ENCODE data around the gene GUCY1A2. TPM values are rescaled to one million over a fixed set of nuclear protein-coding genes. Genes with fewer than 3 reads are reported as not detected.

The GUCY1A2 gene
- total RNA-seq, 1 donor from 2014 or later: 1.4 TPM

GRCh38 chr11:106998916-106999188, 19.4 kb downstream of the GUCY1A2 start:
- no peak for DNase-seq (ENCODE audit: extremely low read depth, low read depth, low spot score)

DNA sequence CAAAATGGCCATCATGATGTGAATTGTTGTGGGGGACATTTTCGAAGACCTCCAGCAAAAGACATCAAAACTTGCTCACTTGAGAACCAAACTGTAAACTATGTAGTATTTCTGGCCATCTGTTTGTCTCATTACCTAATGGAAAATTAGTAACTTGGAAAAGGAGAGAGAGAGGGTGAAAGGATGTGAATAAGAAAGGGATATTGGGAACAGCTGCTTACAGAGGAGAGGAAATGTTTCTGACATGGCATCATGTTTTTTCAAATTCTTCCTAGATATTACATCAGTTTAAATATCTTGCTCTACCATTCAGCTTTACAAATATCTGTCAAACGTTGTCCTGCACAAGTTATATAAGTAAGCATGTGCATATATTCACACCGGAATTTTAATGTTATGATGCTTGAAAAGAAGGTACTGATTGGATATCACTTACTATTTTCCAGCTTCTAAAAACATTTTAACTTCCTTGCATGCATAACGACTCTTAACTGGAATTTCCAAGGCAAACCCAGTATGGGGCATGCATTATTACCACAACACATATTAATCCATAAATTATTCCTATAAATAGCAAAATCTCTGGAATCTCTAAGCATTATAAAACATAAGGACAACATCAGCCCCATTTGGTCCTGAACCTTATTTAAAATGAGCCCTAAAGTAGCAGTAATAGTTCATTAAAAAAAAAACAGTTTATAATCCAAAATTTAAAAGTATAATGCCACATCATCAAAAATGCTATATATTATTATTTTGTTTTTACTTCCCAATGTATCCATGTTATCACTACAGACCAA, 20.0 kb downstream of the GUCY1A2 start:
- DNase-seq (ENCODE audit: extremely low read depth, low read depth, low spot score): no peak

- no peak for DNase-seq (ENCODE audit: extremely low read depth, low read depth, low spot score)
Measured at GRCh38 chr11:106997227-106997626, 21.0 kb downstream of the GUCY1A2 start.

- no peak for DNase-seq (ENCODE audit: extremely low read depth, low read depth, low spot score)
Measured at GRCh38 chr11:106996691-106997090, 21.6 kb downstream of the GUCY1A2 start.

DNA sequence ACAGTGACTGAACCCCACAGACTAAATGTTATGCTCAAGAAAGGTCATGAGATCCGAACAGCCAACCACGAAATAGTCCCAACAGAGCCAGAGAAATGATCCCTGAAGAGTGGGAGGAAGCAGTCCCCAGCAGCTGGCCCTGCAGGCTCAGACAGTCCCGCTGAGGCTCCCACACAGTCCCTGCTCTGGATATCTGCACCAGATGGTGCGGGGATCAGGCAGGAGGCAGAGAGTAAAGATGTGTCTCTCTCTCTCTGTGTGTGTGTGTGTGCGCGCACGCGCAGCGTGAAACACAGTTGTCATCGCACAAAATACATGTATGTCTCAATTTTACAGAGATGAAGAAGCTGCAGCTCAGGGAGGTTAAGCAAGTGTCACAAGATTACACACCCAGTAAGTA, 27.9 kb downstream of the GUCY1A2 start:
- no peak for DNase-seq (ENCODE audit: extremely low read depth, low read depth, low spot score)

GRCh38 chr11:106989078-106989455, 29.2 kb downstream of the GUCY1A2 start:
- DNase-seq (ENCODE audit: extremely low read depth, low read depth, low spot score): no peak

DNA sequence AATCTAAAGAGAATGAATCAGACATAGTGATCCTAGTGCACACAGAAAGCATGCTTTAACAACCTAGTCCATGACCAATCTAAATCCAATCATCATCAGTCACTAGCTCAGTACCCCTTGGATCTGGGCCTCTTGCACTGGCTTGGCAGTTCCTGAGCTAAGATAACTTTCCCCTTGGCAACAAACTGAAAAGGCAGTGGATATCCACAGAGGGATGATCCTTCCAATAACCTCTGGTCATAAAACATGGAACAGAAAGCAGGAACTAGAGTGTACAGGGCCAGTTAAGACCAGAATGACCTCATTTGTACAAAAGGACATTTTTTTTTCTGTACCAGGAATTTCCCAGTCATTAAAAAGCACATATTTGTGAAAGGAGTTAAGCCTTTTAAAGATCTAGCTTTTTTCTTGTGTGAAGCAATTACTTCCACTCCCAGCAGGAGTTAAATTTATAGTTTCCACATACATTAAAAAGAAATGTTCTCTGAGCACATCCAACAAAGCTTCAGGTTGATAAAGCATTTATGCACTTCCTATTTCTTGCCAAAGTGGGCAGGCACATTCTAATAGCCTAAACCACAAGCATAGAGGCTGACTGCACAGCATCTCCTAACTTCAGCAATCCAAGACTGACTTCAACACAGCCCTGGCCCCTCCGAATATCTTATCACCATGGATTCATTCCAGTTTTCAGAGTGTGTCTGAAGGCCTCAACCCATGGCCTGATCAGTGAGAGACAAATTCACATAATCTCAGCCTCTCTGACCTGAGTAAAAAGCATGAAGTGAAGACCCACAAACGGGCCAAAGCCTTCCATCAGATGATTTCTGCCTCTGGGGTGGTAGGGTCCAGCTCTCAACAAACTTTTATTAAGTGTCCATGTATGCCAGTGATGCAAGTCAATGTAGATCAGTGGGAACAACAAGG, 29.9 kb downstream of the GUCY1A2 start:
- DNase-seq (ENCODE audit: extremely low read depth, low read depth, low spot score): no peak

- DNase-seq (ENCODE audit: extremely low read depth, low read depth, low spot score): no peak
Measured at GRCh38 chr11:106986673-106987072, 31.6 kb downstream of the GUCY1A2 start.

- DNase-seq (ENCODE audit: extremely low read depth, low read depth, low spot score): no peak
Measured at GRCh38 chr11:106986261-106986660, 32.0 kb downstream of the GUCY1A2 start.

GRCh38 chr11:106983991-106984390, 34.3 kb downstream of the GUCY1A2 start:
- no peak for DNase-seq (ENCODE audit: extremely low read depth, low read depth, low spot score)

DNA sequence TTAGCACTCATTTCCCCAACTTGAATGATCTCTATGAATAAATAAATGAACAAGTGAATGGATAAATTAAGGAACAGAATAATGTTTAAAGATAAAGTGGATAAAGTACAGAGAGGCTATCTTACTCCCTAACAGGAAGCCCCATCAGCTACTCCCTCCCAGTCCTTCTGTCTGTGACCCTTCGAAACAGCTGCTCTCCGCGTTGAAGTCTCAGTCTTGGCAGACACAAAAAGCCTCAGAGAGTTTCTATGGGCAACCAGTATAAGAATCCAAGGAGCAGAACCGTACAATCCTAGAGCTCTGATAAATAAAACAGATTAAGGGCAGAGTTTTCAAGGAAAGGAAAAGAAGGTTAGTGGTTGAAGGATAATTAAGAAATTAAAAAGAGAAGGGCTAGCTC, 35.0 kb downstream of the GUCY1A2 start:
- DNase-seq (ENCODE audit: extremely low read depth, low read depth, low spot score): no peak

- DNase-seq (ENCODE audit: extremely low read depth, low read depth, low spot score): no peak
Measured at GRCh38 chr11:106974831-106975230, 43.4 kb downstream of the GUCY1A2 start.

DNA sequence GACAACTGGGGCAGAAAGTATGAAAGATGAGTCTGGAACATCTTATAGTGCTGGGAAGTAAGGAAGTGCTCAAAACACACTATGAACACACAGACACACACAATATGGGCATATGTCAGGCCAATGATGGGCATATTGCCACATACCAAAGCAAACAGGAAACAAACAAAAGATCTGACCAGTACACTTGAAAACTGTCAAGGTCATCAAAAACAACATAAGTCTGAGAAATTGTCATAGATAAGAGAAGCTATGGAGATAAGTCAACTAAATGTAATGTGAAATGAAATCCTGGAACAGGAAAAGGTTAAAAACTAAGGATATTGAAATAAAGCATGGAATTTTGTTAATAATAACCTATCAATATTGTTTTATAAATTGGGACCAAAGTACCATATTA, 46.4 kb downstream of the GUCY1A2 start:
- DNase-seq (ENCODE audit: extremely low read depth, low read depth, low spot score): no peak

DNA sequence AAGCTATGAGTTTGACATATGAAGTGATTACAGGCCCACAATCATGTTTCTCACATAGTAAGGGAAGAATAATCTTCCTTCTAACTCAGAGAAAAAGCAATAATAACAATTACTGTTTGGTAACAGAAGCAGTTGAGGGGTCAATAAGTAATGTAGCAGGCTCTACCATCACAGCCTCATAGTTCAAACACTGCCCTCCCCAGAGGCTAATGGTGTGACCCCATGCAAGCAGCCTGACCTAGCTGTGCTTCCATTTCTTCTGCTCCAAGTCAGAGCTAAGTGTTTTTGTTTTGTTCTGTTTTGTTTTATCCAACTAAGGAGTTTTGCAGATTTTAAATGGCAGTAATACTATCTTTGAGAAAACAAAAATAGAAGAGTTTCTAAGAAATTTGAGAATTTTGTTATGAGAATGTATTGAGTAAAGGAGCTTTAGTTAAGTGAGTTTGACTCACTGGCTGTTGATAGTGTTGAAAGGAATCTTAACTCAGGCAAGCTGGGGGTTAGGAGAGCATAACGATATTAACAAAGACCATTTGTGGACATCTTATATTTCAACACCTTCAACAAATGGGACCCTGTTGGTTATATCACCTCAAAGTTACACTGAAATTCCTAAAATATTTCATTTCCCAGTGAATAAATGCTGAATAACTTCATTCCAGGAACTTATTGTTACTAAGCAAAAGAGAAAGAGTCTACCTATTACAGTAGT, 48.5 kb downstream of the GUCY1A2 start:
- no peak for DNase-seq (ENCODE audit: extremely low read depth, low read depth, low spot score)

- DNase-seq (ENCODE audit: extremely low read depth, low read depth, low spot score): no peak
Measured at GRCh38 chr11:106962995-106963394, 55.3 kb downstream of the GUCY1A2 start.

DNA sequence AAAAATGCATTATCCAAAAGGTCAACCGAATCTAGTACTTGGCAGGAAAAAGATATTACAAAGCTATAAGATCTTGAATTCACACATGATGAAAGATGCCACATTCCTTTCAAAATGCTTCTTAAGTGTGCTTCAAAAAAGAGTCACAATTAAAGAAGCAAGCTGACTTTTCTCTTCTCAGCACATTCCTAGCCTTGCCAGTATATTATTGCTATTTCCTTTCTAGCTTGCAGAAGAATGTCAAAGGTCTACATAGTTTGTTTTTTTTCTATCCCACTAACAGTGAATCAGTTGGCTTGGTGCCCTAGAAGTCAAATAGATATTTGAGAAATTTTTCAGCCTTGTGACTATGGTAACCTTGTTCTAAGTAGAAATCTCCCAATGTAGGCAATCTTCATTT, 56.8 kb downstream of the GUCY1A2 start:
- DNase-seq (ENCODE audit: extremely low read depth, low read depth, low spot score): peak; percentile 58

- no peak for DNase-seq (ENCODE audit: extremely low read depth, low read depth, low spot score)
Measured at GRCh38 chr11:106961048-106961447, 57.2 kb downstream of the GUCY1A2 start.

GRCh38 chr11:106959800-106960199, 58.5 kb downstream of the GUCY1A2 start:
- no peak for DNase-seq (ENCODE audit: extremely low read depth, low read depth, low spot score)

- no peak for DNase-seq (ENCODE audit: extremely low read depth, low read depth, low spot score)
Measured at GRCh38 chr11:106959386-106959785, 58.9 kb downstream of the GUCY1A2 start.

- no peak for DNase-seq (ENCODE audit: extremely low read depth, low read depth, low spot score)
Measured at GRCh38 chr11:106958517-106959248, 59.6 kb downstream of the GUCY1A2 start.

GRCh38 chr11:106957030-106957482, 61.2 kb downstream of the GUCY1A2 start:
- no peak for DNase-seq (ENCODE audit: extremely low read depth, low read depth, low spot score)
